ENCODE results near the gene CLCN5.

DNA sequence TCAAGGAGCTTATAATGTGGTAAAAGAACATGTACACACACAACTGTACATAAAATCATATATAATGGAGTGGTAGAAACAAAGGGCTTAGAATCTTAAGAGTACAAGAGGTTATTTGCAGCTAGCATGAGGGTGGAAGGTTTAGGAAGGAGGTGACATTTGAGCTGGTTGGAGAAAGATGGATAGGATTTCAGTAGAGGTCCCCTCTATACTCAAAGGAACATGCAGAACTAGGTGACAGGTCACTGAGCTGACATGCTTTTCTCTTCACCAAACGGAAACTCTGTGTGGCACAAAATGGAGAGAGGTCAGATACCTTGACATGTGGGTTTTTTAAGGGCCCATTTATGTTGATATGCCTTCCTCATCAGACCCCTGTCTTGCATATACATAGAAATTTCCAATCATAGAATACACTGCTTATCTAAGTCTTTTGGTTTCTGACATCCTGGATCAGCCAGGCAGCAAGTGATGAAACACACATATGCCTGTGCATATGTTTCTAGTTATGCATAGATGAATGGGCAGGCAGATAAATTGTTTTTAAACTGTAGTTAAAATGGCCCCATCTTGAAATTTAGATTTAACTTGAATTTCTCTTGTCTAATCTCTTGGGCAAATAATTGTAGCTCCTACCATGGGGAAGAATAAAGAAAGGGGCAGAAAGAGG lies 29.3 kb downstream of the CLCN5 start:
- TF ChIP-seq, protein P1, sequence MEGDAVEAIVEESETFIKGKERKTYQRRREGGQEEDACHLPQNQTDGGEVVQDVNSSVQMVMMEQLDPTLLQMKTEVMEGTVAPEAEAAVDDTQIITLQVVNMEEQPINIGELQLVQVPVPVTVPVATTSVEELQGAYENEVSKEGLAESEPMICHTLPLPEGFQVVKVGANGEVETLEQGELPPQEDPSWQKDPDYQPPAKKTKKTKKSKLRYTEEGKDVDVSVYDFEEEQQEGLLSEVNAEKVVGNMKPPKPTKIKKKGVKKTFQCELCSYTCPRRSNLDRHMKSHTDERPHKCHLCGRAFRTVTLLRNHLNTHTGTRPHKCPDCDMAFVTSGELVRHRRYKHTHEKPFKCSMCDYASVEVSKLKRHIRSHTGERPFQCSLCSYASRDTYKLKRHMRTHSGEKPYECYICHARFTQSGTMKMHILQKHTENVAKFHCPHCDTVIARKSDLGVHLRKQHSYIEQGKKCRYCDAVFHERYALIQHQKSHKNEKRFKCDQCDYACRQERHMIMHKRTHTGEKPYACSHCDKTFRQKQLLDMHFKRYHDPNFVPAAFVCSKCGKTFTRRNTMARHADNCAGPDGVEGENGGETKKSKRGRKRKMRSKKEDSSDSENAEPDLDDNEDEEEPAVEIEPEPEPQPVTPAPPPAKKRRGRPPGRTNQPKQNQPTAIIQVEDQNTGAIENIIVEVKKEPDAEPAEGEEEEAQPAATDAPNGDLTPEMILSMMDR (conservative IDR thresholded peaks at IDR 0.05; ENCODE audit: low read depth in 2 of 2), result no peak
- TF ChIP-seq EZH2 (IDR thresholded peaks at IDR 0.05; ENCODE audit: low read depth, unreplicated experiment), result no peak
- TF ChIP-seq, protein P2, sequence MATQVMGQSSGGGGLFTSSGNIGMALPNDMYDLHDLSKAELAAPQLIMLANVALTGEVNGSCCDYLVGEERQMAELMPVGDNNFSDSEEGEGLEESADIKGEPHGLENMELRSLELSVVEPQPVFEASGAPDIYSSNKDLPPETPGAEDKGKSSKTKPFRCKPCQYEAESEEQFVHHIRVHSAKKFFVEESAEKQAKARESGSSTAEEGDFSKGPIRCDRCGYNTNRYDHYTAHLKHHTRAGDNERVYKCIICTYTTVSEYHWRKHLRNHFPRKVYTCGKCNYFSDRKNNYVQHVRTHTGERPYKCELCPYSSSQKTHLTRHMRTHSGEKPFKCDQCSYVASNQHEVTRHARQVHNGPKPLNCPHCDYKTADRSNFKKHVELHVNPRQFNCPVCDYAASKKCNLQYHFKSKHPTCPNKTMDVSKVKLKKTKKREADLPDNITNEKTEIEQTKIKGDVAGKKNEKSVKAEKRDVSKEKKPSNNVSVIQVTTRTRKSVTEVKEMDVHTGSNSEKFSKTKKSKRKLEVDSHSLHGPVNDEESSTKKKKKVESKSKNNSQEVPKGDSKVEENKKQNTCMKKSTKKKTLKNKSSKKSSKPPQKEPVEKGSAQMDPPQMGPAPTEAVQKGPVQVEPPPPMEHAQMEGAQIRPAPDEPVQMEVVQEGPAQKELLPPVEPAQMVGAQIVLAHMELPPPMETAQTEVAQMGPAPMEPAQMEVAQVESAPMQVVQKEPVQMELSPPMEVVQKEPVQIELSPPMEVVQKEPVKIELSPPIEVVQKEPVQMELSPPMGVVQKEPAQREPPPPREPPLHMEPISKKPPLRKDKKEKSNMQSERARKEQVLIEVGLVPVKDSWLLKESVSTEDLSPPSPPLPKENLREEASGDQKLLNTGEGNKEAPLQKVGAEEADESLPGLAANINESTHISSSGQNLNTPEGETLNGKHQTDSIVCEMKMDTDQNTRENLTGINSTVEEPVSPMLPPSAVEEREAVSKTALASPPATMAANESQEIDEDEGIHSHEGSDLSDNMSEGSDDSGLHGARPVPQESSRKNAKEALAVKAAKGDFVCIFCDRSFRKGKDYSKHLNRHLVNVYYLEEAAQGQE (IDR thresholded peaks at IDR 0.05; ENCODE audit: unreplicated experiment), result no peak
- no peak for TF ChIP-seq POLR2AphosphoS5 (IDR thresholded peaks at IDR 0.05; ENCODE audit: low read depth)
- TF ChIP-seq STAT1 (IDR thresholded peaks at IDR 0.05; ENCODE audit: unreplicated experiment), result no peak
- TF ChIP-seq CREB1 (CRISPR knock-in tag; IDR thresholded peaks at IDR 0.05; ENCODE audit: low read depth), result no peak
